ENCODE results near the gene AURKB. TPM values are rescaled to one million over a fixed set of nuclear protein-coding genes. Genes with fewer than 3 reads are reported as not detected.

The AURKB gene
- total and polyA plus RNA-seq, 2 of the 13 experiments (the other 11 are each of a cell fraction or from before 2014, with no cell fraction given) = 29.5 to 75.3 TPM

- TF ChIP-seq HNRNPLL (IDR thresholded peaks at IDR 0.05; ENCODE audit: low read depth, low read length, poor library complexity, severe bottlenecking) (peak; percentile 99), ZSCAN9 (CRISPR knock-in tag; IDR thresholded peaks at IDR 0.05; ENCODE audit: borderline replicate concordance) (no peak), RERE (CRISPR knock-in tag; IDR thresholded peaks at IDR 0.05; ENCODE audit: low read depth) (no peak), RXRA (CRISPR knock-in tag; IDR thresholded peaks at IDR 0.05) (no peak), NONO (IDR thresholded peaks at IDR 0.05) (no peak), NONO (CRISPR knock-in tag; conservative IDR thresholded peaks at IDR 0.05) (peak; percentile 69; the same call in 1 of the 2 replicates), ATF7 (IDR thresholded peaks at IDR 0.05) (peak; percentile 42; the same call in 1 of the 2 replicates), ATF7 (CRISPR knock-in tag; IDR thresholded peaks at IDR 0.05) (0 out of 2 replicates have a peak, but pooled peaks have one; percentile 49), ZNF503 (CRISPR knock-in tag; IDR thresholded peaks at IDR 0.05) (peak; percentile 50; the same call in 1 of the 2 replicates), FOXJ3 (CRISPR knock-in tag; IDR thresholded peaks at IDR 0.05; ENCODE audit: borderline replicate concordance) (peak; percentile 43; the same call in 1 of the 2 replicates), NFYB (CRISPR knock-in tag; IDR thresholded peaks at IDR 0.05) (peak; percentile 96), CCDC6 (CRISPR knock-in tag; IDR thresholded peaks at IDR 0.05) (peak; percentile 59; the same call in 1 of the 2 replicates), FOXK2 (IDR thresholded peaks at IDR 0.05) (peak; percentile 72), YEATS2 (CRISPR knock-in tag; IDR thresholded peaks at IDR 0.05; ENCODE audit: borderline replicate concordance) (peak; percentile 11; the same call in 1 of the 2 replicates)
- TF ChIP-seq, protein P1, sequence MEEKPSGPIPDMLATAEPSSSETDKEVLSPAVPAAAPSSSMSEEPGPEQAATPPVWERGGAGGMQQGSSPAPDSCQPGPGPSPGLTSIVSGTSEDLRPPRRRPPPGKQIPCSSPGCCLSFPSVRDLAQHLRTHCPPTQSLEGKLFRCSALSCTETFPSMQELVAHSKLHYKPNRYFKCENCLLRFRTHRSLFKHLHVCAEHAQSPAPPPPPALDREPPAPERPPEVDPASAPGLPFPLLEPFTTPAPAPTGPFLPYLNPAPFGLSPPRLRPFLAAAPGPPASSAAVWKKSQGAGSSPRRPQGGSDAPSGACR (CRISPR knock-in tag; IDR thresholded peaks at IDR 0.05) = peak; percentile 85; the same call in 1 of the 2 replicates
- TF ChIP-seq, protein P2, sequence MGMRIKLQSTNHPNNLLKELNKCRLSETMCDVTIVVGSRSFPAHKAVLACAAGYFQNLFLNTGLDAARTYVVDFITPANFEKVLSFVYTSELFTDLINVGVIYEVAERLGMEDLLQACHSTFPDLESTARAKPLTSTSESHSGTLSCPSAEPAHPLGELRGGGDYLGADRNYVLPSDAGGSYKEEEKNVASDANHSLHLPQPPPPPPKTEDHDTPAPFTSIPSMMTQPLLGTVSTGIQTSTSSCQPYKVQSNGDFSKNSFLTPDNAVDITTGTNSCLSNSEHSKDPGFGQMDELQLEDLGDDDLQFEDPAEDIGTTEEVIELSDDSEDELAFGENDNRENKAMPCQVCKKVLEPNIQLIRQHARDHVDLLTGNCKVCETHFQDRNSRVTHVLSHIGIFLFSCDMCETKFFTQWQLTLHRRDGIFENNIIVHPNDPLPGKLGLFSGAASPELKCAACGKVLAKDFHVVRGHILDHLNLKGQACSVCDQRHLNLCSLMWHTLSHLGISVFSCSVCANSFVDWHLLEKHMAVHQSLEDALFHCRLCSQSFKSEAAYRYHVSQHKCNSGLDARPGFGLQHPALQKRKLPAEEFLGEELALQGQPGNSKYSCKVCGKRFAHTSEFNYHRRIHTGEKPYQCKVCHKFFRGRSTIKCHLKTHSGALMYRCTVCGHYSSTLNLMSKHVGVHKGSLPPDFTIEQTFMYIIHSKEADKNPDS (CRISPR knock-in tag; IDR thresholded peaks at IDR 0.05) = 0 out of 2 replicates have a peak, but pooled peaks have one; percentile 65
- TF ChIP-seq, protein P3, sequence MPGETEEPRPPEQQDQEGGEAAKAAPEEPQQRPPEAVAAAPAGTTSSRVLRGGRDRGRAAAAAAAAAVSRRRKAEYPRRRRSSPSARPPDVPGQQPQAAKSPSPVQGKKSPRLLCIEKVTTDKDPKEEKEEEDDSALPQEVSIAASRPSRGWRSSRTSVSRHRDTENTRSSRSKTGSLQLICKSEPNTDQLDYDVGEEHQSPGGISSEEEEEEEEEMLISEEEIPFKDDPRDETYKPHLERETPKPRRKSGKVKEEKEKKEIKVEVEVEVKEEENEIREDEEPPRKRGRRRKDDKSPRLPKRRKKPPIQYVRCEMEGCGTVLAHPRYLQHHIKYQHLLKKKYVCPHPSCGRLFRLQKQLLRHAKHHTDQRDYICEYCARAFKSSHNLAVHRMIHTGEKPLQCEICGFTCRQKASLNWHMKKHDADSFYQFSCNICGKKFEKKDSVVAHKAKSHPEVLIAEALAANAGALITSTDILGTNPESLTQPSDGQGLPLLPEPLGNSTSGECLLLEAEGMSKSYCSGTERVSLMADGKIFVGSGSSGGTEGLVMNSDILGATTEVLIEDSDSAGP (CRISPR knock-in tag; IDR thresholded peaks at IDR 0.05; ENCODE audit: borderline replicate concordance) = peak; percentile 57; the same call in 1 of the 2 replicates
These were observed 54.0 kb downstream of the AURKB start (continued) for GRCh38 chr17:8156246-8156992.

Measured in HepG2 (cell line).